Right lobe of liver (tissue), 4 donors: ENCODE data around the gene SSBP2.

Experiments
- CTCF ChIP-seq, 4 donors: fragments of 200-600 bp in 3 of 4; fragments of 450-650 bp in 1 of 4; IDR thresholded peaks; one replicate each; pipeline versions ENCODE4 v1.5.1 to v1.8.0; 2016 to 2022; ENCODE audit warnings: antibody characterized with exemption in 4 of 4, mild to moderate bottlenecking in 2 of 4
- POLR2A ChIP-seq: fragments of 450-650 bp; IDR thresholded peaks from one replicate; pipeline ENCODE4 v1.6.1; 2017; ENCODE audit warnings: antibody characterized with exemption, mild to moderate bottlenecking
- donor health status: DM: no; HTN: no; CAD: no.
- donor health status: DM: no; HTN: no; CAD: no.
- donor health status: DM: no; HTN: yes; CAD: no.

DNA sequence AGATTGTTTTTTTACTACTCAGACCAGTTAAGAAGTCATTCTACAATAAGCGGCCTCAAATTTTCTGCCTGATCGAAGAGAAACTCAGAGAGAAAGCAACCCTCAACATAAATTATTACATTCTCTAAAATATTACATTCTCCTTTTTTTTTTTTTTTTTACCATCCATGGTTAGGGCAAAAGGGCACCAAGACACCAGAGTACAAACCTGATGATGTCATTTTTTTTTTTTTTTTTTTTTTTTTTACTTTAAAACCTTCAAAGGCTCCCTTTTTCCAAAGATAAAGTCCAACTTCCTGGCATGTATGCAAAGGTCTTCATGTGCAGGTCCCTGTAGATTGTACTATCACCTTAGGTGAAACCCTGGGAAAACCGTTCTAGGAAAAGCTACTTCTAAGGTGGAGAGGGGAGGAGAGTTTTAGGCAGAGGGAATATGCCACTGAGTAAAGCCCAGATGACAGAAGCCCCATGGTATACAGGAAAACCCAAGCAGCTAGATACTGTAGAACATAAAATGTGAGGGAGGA is 104.4 kb downstream of the SSBP2 start:
- TF ChIP-seq POLR2A (no peak), CTCF (IDR thresholded peaks at IDR 0.05) (no peak)
